ENCODE results near the gene CAMTA1.
"Not testable (repeated sequence)": the region's sequence is repeated elsewhere in the genome, so short reads cannot be mapped to it uniquely, and the experiment has no call there.

The CAMTA1 gene

GRCh38 chr1:7589080-7589735 lies 804.0 kb downstream of the CAMTA1 start:
- no peak for DNase-seq

- no peak for DNase-seq
These were observed 804.6 kb downstream of the CAMTA1 start for GRCh38 chr1:7589774-7590425.

GRCh38 chr1:7590426-7590790 lies 805.2 kb downstream of the CAMTA1 start:
- no peak for DNase-seq

- no peak for DNase-seq
These were observed 806.3 kb downstream of the CAMTA1 start for GRCh38 chr1:7591565-7591964.

- no peak for DNase-seq
These were observed 807.0 kb downstream of the CAMTA1 start for GRCh38 chr1:7592120-7592798.

- DNase-seq = no peak
These were observed 808.9 kb downstream of the CAMTA1 start for GRCh38 chr1:7594002-7594713.

GRCh38 chr1:7594714-7595295 lies 809.6 kb downstream of the CAMTA1 start:
- DNase-seq = no peak

- DNase-seq = no peak
These were observed 810.1 kb downstream of the CAMTA1 start for GRCh38 chr1:7595336-7595735.

GRCh38 chr1:7596126-7596965 lies 811.1 kb downstream of the CAMTA1 start:
- no peak for DNase-seq

- DNase-seq = not testable (repeated sequence)
These were observed 812.8 kb downstream of the CAMTA1 start for GRCh38 chr1:7598058-7598457.

GRCh38 chr1:7604906-7605305 lies 819.7 kb downstream of the CAMTA1 start:
- not testable (repeated sequence) for DNase-seq

GRCh38 chr1:7606096-7606495 lies 820.8 kb downstream of the CAMTA1 start:
- DNase-seq = no peak

- no peak for DNase-seq
These were observed 821.8 kb downstream of the CAMTA1 start for GRCh38 chr1:7607097-7607496.

- DNase-seq = peak; percentile 33
These were observed 823.5 kb downstream of the CAMTA1 start for GRCh38 chr1:7608628-7609305.

- DNase-seq = peak; percentile 59
These were observed 824.2 kb downstream of the CAMTA1 start for GRCh38 chr1:7609311-7609994.

GRCh38 chr1:7610106-7610731 lies 825.0 kb downstream of the CAMTA1 start:
- no peak for DNase-seq

- DNase-seq = no peak
These were observed 825.7 kb downstream of the CAMTA1 start for GRCh38 chr1:7610936-7611335.

- DNase-seq = no peak
These were observed 826.3 kb downstream of the CAMTA1 start for GRCh38 chr1:7611421-7612010.

GRCh38 chr1:7613106-7613850 lies 828.0 kb downstream of the CAMTA1 start:
- DNase-seq = no peak

All from COR-L47 (cell line).